ENCODE results near the gene RPSA. TPM values are rescaled to one million over a fixed set of nuclear protein-coding genes. Genes with fewer than 3 reads are reported as not detected.

RPSA gene
- total and polyA plus RNA-seq, 2 of the 4 experiments (the other 2 are of a cell fraction) = 1,415 to 2,710 TPM

DNA sequence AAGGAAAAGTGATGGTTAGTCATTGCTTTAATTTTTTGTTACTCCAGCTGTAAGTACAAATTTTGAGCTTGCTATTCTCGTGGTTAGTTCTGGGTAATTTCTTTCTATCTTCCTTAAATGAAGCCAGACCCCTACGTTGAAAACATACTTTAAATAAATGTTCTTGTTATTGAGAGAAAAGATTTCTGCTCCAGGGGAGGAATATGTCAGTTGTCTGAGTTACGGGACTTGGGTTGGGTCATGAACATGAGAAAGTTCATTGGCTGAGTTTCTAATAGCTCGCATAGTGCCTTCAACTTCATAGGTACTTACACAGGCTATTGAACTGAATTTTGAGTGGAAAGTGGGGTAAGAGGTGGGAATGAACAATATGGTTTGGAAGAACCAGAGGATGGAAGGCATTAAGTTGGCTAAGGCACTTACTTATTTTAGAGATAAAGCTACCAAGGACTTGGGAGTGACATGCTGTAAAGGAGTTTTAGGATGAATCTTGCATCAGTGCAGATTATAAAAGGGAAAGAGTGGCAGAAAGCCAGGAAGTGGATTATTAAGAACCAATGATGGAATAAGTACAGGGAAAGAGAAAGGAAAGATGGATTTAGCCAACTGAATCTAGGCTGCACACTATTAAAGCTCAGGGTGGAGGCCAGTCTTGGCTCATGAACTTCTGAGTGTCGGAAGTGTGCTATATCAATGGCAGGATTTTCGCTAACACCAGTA lies 1.4 kb downstream of the RPSA start:
- WGBS, 2 experiments (ENCODE audit: extremely low coverage in 2 of 2, insufficient read length in 1 of 2) = 60% methylated on average over 1 of the region's 6 CpGs; no CpG with 5 or more reads in 1 of the 2 experiments
- Histone ChIP-seq H2BK15ac (ENCODE audit: low read depth, low read length) (no peak overlapping the region), H4K5ac (ENCODE audit: low read depth, low read length) (no peak overlapping the region), H2AK9ac (replicated peaks; ENCODE audit: low read depth, low read length, poor library complexity) (peak overlapping the region; percentile 0), H4K8ac (ENCODE audit: low read depth in 2 of 2, low read length in 2 of 2) (peak overlapping the region in 1 of 2 experiments; percentile 19; a peak in 1 of 4 replicates), H4K20me1 (ENCODE audit: insufficient read depth, low read length) (peaks cover 36% of the 10 kb centered on the region), H3K36me3 (ENCODE audit: control insufficient read depth, insufficient read depth, low read length) (peaks cover 37% of the 10 kb centered on the region), H3K27ac (ENCODE audit: insufficient read depth, low read length) (no peak overlapping the region), H3K23ac (ENCODE audit: low read depth, low read length) (peak overlapping the region; percentile 76), H3K9ac (ENCODE audit: low read depth, low read length) (peak overlapping the region; percentile 96), H2BK120ac (ENCODE audit: low read depth, low read length) (no peak overlapping the region), H2BK5ac (ENCODE audit: low read depth, low read length, poor library complexity, severe bottlenecking) (no peak overlapping the region), H2AK5ac (ENCODE audit: low read depth, low read length) (no peak overlapping the region), H3K56ac (ENCODE audit: extremely low read depth, insufficient read depth, low read length) (no peak overlapping the region), H2BK20ac (ENCODE audit: low read depth, low read length) (no peak overlapping the region), H4K91ac (ENCODE audit: insufficient read depth, low read depth, low read length) (no peak overlapping the region), H2AFZ (replicated peaks; ENCODE audit: low read length, poor library complexity) (no peak overlapping the region), H3K4me1 (ENCODE audit: control insufficient read depth, insufficient read depth, low read length) (peaks cover 2% of the 10 kb centered on the region; the same call in 1 of the 2 replicates), H3K14ac (replicated peaks; ENCODE audit: low read depth, low read length) (peak overlapping the region; percentile 60), H3K9me3 (ENCODE audit: control insufficient read depth, insufficient read depth, low read length) (no peaks in the 10 kb centered on the region), H3K4ac (ENCODE audit: low read depth, low read length) (no peak overlapping the region), H3K18ac (ENCODE audit: low read depth, low read length) (no peak overlapping the region), H3K4me2 (ENCODE audit: low read depth, low read length) (peak overlapping the region; percentile 88), H3K4me3 (ENCODE audit: insufficient read depth, low read depth, low read length) (peak overlapping the region; percentile 55), H3K9me1 (ENCODE audit: insufficient read depth, low read length) (peaks cover 8% of the 10 kb centered on the region; the same call in 1 of the 2 replicates), H3K27me3 (ENCODE audit: control insufficient read depth, insufficient read depth, low read length) (no peaks in the 10 kb centered on the region), H3K79me1 (ENCODE audit: low read depth in 1 of 2, low read length in 2 of 2) (peaks cover 22 to 38% of the 10 kb centered on the region in 2 experiments)
- CTCF ChIA-PET = no interaction called here
- ATAC-seq (ENCODE audit: low read depth) = no peak
- dilution Hi-C loops (cut with HindIII; ENCODE audit: low sequenced_read_pairs, unreplicated experiment) = no loop called here
- POLR2A ChIA-PET (ENCODE audit: unreplicated experiment) = no interaction called here
- DNase-seq = peak; percentile 29
- intact Hi-C loops (cut with micrococcal nuclease) = no loop called here
- no TSS peak for BruUV-seq (replicated peaks)
- in situ Hi-C loops (cut with MboI; ENCODE audit: low sequenced_read_pairs) = no loop called here
- TF ChIP-seq, protein P1, sequence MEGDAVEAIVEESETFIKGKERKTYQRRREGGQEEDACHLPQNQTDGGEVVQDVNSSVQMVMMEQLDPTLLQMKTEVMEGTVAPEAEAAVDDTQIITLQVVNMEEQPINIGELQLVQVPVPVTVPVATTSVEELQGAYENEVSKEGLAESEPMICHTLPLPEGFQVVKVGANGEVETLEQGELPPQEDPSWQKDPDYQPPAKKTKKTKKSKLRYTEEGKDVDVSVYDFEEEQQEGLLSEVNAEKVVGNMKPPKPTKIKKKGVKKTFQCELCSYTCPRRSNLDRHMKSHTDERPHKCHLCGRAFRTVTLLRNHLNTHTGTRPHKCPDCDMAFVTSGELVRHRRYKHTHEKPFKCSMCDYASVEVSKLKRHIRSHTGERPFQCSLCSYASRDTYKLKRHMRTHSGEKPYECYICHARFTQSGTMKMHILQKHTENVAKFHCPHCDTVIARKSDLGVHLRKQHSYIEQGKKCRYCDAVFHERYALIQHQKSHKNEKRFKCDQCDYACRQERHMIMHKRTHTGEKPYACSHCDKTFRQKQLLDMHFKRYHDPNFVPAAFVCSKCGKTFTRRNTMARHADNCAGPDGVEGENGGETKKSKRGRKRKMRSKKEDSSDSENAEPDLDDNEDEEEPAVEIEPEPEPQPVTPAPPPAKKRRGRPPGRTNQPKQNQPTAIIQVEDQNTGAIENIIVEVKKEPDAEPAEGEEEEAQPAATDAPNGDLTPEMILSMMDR (conservative IDR thresholded peaks at IDR 0.05; ENCODE audit: low read depth, low read length) = no peak
